GM23248 (cell line): ENCODE measurements around the gene KLHL6. TPM values are rescaled to one million over a fixed set of nuclear protein-coding genes. Genes with fewer than 3 reads are reported as not detected.

Experiments
- DNase-seq: peaks from one replicate; pipeline ENCODE4 v3.0.0-alpha.2; 2015
- H2AFZ ChIP-seq: fragments of 200-600 bp; sonication (generic); 2 replicates; pipeline ENCODE4 v1.6.1; 2016; ENCODE audit warnings: antibody characterized with exemption
- H3F3A ChIP-seq: fragments of 200-600 bp; sonication (generic); 2 replicates; pipeline ENCODE4 v1.6.1; 2016; ENCODE audit warnings: mild to moderate bottlenecking, antibody characterized with exemption, mixed run types; ENCODE audit not compliant: insufficient read depth
- H3K27ac ChIP-seq: fragments of 200-600 bp; sonication (generic); 2 replicates; pipeline ENCODE4 v1.5.1; 2016; ENCODE audit warnings: mild to moderate bottlenecking
- H3K27me3 ChIP-seq: fragments of 200-600 bp; sonication (generic); replicated peaks from 2 replicates; pipeline ENCODE4 v1.6.1; 2016; ENCODE audit warnings: mild to moderate bottlenecking; ENCODE audit not compliant: insufficient read depth
- H3K36me3 ChIP-seq: fragments of 200-600 bp; sonication (generic); 2 replicates; pipeline ENCODE4 v1.6.1; 2016; ENCODE audit warnings: low read depth, mild to moderate bottlenecking
- H3K4me1 ChIP-seq: fragments of 200-600 bp; sonication (generic); 2 replicates; pipeline ENCODE4 v1.6.1; 2016; ENCODE audit warnings: mild to moderate bottlenecking; ENCODE audit not compliant: insufficient read depth
- H3K4me2 ChIP-seq: fragments of 200-600 bp; sonication (generic); one replicate; pipeline ENCODE4 v1.6.1; 2016; ENCODE audit warnings: mild to moderate bottlenecking; ENCODE audit not compliant: unreplicated experiment
- H3K4me3 ChIP-seq: fragments of 200-600 bp; sonication (generic); 2 replicates; pipeline ENCODE4 v1.5.1; 2016; ENCODE audit warnings: mild to moderate bottlenecking
- H3K79me2 ChIP-seq: fragments of 200-600 bp; sonication (generic); 2 replicates; pipeline ENCODE4 v1.6.1; 2016; ENCODE audit warnings: mild to moderate bottlenecking; ENCODE audit not compliant: insufficient read depth
- H3K9ac ChIP-seq: fragments of 200-600 bp; sonication (generic); 2 replicates; pipeline ENCODE4 v1.6.1; 2016; ENCODE audit warnings: mild to moderate bottlenecking
- H3K9me2 ChIP-seq: fragments of 200-600 bp; sonication (generic); 2 replicates; pipeline ENCODE4 v1.6.1; 2016; ENCODE audit warnings: mixed run types, mild to moderate bottlenecking, moderate library complexity; ENCODE audit not compliant: insufficient read depth
- H3K9me3 ChIP-seq: fragments of 200-600 bp; sonication (generic); one replicate; pipeline ENCODE4 v1.6.1; 2017; ENCODE audit warnings: low read depth
- H4K20me1 ChIP-seq: fragments of 200-600 bp; sonication (generic); 2 replicates; pipeline ENCODE4 v1.6.0; 2016; ENCODE audit not compliant: insufficient read depth
- EZH2 ChIP-seq: fragments of 200-600 bp; sonication (generic); IDR thresholded peaks from 2 replicates; pipeline ENCODE4 v1.6.1; 2018; ENCODE audit warnings: antibody characterized with exemption, mild to moderate bottlenecking; ENCODE audit not compliant: insufficient read depth, poor library complexity, severe bottlenecking
- EZH2phosphoT487 ChIP-seq: fragments of 200-600 bp; sonication (generic); IDR thresholded peaks from 2 replicates; pipeline ENCODE4 v1.6.1; 2018; ENCODE audit warnings: antibody characterized with exemption, moderate library complexity, mild to moderate bottlenecking, low read depth; ENCODE audit not compliant: insufficient read depth
- WGBS, 2 experiments: methylation state at CpG; one replicate each; pipeline ENCODE4 v1.1.6; 2015 to 2017; ENCODE audit warnings: low lambda C conversion rate in 2 of 2, low coverage in 1 of 2; ENCODE audit errors: missing lambda C conversion rate in 2 of 2; 5-methylcytosine and 5-hydroxymethylcytosine counted together
- in situ Hi-C: fragments of 300-500 bp; cut with MboI; formaldehyde crosslinking; loops from 2 replicates; pipeline ENCODE4 v1.15.0; 2020
- polyA plus RNA-seq: library from polyadenylated mRNA; unstranded; fragments of >200 nt; fragmentation: Nextera tagmentation; extraction: Ambion mirVana; gene quantifications from 2 replicates; pipeline ENCODE4 v1.2.1, GENCODE V29; 2016
- total RNA-seq: library from RNA; depleted of rRNA; stranded (reverse); fragments of >200 nt; shearing (Covaris generic); gene quantifications from 2 replicates; pipeline ENCODE4 v1.2.3, GENCODE V29; 2014

KLHL6 gene
- total and polyA plus RNA-seq, 2 experiments from 2014 or later = not detected

DNA sequence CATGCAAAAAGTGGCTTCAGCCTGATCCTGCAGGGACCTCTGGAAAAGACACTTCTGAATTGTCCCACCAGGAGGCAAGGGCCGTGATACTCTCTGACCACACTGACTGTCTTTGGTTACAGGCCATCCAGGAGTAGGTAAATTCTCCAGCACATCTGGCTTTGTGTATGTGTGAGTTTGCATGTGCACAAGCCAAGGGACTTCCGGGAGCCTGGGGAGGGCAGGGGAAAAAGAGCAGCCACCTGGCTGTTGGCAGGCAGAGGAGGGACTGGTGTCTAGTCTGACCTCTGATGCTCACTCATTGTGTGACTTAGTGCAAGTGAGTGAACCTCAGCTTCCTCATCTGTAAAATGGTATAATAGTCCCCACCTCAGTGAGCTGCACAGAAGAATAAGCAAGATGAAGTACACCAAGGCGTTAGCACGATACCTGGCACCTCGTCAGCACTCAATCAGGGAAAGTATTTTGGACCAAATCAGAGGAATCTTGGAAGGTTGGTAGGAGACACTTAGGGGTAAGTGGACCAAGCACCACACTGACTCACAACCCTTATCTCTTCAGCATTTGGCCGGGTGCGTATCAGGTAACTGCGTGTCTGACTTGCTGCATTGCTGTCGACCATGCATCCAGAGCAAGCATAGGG is 19.1 kb downstream of the KLHL6 start:
- no peaks in the 10 kb centered on the region for H3K79me2 ChIP-seq
- H3K36me3 ChIP-seq = no peaks in the 10 kb centered on the region
- no peak for DNase-seq
- no peaks in the 10 kb centered on the region for H4K20me1 ChIP-seq
- peaks cover 8% of the 10 kb centered on the region; the same call in 1 of the 2 replicates for H3K27me3 ChIP-seq
- peak overlapping the region; percentile 77; the same call in 1 of the 2 replicates for H3K27ac ChIP-seq
- H2AFZ ChIP-seq = no peak overlapping the region
- H3F3A ChIP-seq = peaks cover 20% of the 10 kb centered on the region
- in situ Hi-C loops = no loop called here
- no peak overlapping the region for H3K4me2 ChIP-seq
- H3K9me3 ChIP-seq = no peaks in the 10 kb centered on the region
- no peaks in the 10 kb centered on the region for H3K9me2 ChIP-seq
- H3K4me1 ChIP-seq = peaks cover 12% of the 10 kb centered on the region
- H3K9ac ChIP-seq = no peak overlapping the region
- H3K4me3 ChIP-seq = no peak overlapping the region
- TF ChIP-seq EZH2phosphoT487 = no peak
- no peak for TF ChIP-seq EZH2
- WGBS, 2 experiments = 86% methylated on average over 9 of the region's 9 CpGs

GRCh38 chr3:183534249-183534648 is 21.3 kb downstream of the KLHL6 start:
- 72 to 83% methylated on average over 4 of the region's 4 CpGs for WGBS, 2 experiments
- H3K9ac ChIP-seq = no peak overlapping the region
- H3K4me1 ChIP-seq = peaks cover 12% of the 10 kb centered on the region
- peaks cover 20% of the 10 kb centered on the region for H3F3A ChIP-seq
- H3K4me2 ChIP-seq = no peak overlapping the region
- no peaks in the 10 kb centered on the region for H3K9me3 ChIP-seq
- H3K27me3 ChIP-seq = peaks cover 8% of the 10 kb centered on the region; the same call in 1 of the 2 replicates
- no peak overlapping the region for H3K4me3 ChIP-seq
- TF ChIP-seq EZH2phosphoT487 (no peak), EZH2 (no peak)
- peak; percentile 63 for DNase-seq
- H3K36me3 ChIP-seq = no peaks in the 10 kb centered on the region
- no peak overlapping the region for H3K27ac ChIP-seq
- H3K9me2 ChIP-seq = no peaks in the 10 kb centered on the region
- no peaks in the 10 kb centered on the region for H4K20me1 ChIP-seq
- H2AFZ ChIP-seq = no peak overlapping the region
- in situ Hi-C loops = no loop called here
- no peaks in the 10 kb centered on the region for H3K79me2 ChIP-seq

GRCh38 chr3:183533412-183534132 is 21.9 kb downstream of the KLHL6 start:
- Histone ChIP-seq H3K27ac (no peak overlapping the region), H3F3A (peaks cover 20% of the 10 kb centered on the region), H3K9me3 (no peaks in the 10 kb centered on the region), H3K4me3 (no peak overlapping the region), H3K9ac (no peak overlapping the region), H3K9me2 (no peaks in the 10 kb centered on the region), H3K27me3 (peaks cover 8% of the 10 kb centered on the region; the same call in 1 of the 2 replicates), H3K79me2 (no peaks in the 10 kb centered on the region), H3K4me2 (no peak overlapping the region), H4K20me1 (no peaks in the 10 kb centered on the region), H3K36me3 (no peaks in the 10 kb centered on the region), H3K4me1 (peaks cover 12% of the 10 kb centered on the region), H2AFZ (peak overlapping the region; percentile 36; the same call in 1 of the 2 replicates)
- TF ChIP-seq EZH2 (no peak), EZH2phosphoT487 (no peak)
- in situ Hi-C loops = no loop called here
- no peak for DNase-seq
- 11 to 15% methylated on average over 10 of the region's 10 CpGs for WGBS, 2 experiments

DNA sequence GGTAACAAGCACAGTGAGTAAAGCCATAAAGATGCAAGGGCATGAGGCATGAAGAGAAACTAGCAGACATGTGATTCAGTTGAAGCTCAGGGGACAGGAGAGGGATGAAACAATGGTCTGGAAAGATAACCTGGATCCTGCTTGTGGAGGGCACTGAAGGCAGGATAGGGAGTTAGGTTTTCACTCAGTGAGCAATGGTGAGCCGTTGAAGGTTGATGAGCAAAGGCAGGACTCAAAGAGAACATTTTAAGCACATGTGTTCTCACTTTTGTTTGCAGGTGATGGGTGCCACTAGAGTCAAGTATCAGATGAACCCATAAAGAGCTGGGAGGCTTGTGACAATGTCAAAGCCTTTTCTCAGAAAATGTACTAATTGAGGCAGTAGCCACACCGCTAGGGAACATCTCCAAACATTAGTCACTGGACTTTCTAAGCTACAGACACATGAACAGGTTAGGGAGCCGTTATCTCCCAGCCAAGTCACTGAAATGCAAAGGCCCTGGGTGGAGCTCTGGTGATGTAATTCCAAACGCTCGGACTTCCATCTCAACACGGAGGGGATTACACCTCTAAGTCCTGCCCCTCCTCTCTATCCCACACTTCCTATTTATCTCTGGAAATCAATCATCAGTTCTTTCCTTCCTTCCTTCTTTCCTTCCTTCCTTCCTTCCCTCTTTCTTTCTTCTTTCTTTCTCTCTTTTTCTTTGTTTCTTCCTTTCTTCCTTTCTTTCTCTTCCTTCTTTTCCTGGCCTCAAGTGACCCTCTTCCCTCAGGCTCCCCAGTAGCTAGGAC is 22.7 kb downstream of the KLHL6 start:
- Histone ChIP-seq H3K9me2 (no peaks in the 10 kb centered on the region), H3K27me3 (peaks cover 8% of the 10 kb centered on the region; the same call in 1 of the 2 replicates), H3K4me1 (peaks cover 10% of the 10 kb centered on the region), H3K4me2 (no peak overlapping the region), H2AFZ (no peak overlapping the region; the same call in 1 of the 2 replicates), H3K4me3 (no peak overlapping the region), H4K20me1 (no peaks in the 10 kb centered on the region), H3K9me3 (no peaks in the 10 kb centered on the region), H3K27ac (no peak overlapping the region), H3K79me2 (no peaks in the 10 kb centered on the region), H3F3A (peaks cover 15% of the 10 kb centered on the region), H3K36me3 (no peaks in the 10 kb centered on the region), H3K9ac (no peak overlapping the region)
- TF ChIP-seq EZH2 (no peak), EZH2phosphoT487 (no peak)
- WGBS, 2 experiments = 30 to 32% methylated on average over 6 of the region's 6 CpGs
- DNase-seq = no peak
- in situ Hi-C loops = no loop called here
